Measurements from ENCODE around the gene NAGK.
A peak's percentile ranks its signal among the peaks of the same experiment; 100 is the strongest.
"Not testable (repeated sequence)": the region's sequence is repeated elsewhere in the genome, so short reads cannot be mapped to it uniquely, and the experiment has no call there.

The NAGK gene

DNA sequence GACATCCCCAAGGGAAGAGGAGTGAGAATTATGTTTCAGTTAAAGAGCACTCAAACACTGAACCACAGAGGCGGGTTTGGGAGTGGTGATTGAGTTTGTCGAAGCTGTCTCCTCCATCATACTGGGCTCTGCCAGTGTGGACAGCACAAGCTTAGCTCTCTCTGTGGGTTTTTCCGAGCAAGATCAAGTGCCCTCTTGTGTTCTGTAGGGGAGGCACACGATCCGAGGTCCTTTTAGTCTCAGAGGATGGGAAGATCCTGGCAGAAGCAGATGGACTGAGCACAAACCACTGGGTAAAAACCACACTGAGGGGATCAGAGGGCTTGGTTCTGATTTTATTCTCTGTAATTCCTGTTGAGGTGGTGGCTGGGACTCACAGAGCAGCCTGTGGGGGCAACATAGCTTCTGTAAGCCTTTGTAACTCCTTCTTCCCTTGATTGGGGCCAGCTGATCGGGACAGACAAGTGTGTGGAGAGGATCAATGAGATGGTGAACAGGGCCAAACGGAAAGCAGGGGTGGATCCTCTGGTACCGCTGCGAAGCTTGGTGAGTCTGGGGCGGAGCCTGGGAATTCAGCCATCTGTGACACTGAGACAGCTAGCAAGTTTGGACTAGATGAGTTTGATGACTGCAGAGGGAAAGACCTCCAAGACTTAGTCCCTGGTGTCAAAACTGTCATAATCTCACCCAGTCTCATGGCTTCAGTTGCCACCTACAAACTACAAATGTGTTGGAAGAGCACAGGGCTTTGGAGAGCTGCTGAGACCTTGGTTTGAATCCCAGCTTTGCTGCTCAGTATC is 2.0 kb downstream of the NAGK start:
- DNase-seq = no peak

DNA sequence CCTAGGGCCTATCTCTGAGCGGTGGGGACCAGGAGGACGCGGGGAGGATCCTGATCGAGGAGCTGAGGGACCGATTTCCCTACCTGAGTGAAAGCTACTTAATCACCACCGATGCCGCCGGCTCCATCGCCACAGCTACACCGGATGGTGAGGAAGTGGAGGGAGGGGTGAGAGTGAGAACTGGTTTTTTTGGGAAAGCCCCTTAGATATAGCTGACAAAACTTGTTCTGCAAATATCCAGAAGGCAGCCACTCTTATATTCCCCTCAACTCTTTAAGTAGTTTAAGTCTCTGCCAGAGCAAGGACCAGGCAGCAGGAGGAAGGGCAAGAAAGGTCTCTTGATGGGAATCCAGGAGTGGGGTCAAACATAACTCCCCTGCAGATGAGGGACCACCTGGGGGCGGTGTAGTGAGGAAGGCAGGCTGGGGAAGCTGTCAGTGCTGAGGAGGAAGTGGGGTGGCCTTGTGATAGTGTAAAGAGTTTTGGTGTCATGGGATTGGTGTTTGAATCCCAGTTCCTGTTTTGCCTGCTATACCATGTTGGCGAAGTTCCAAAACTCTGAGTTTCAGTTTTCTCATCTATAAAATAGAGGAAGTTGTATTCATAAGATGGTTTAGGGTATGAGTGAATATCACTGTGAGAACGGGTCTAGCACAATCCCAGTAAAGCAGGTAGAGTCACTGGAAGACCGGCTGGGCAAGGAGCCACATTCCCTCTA is 3.4 kb downstream of the NAGK start:
- peak; percentile 70 to 96 for DNase-seq

DNA sequence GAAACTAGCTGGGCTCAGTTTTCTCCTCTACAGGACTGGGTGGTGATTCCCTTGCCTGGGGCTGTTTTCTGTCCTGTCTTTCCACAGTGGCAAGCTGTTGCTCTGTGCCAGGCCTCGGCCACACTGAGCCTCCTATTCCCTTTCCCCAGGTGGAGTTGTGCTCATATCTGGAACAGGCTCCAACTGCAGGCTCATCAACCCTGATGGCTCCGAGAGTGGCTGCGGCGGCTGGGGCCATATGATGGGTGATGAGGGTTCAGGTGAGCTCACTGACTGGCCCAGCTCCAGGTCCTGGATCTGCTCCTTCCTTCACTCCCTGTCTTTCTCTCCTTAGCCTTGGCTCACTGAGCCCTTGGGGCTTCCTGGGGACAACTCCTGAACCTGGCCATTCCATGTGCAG is 4.0 kb downstream of the NAGK start:
- no peak for DNase-seq

DNA sequence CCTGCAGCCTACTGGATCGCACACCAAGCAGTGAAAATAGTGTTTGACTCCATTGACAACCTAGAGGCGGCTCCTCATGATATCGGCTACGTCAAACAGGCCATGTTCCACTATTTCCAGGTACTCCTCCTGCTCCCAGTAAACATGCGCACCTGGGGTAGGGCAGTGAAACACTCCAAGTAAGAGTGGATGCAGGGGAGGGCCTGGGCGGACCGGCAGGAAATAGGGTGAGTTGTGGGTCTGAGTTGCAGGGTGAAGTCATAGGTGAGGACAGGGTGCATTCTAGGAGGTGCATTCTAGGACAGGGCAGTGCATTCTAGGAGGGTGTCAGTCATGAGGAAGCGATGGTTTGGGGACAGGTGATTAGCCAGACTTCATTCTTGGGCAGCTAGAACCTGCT is 5.0 kb downstream of the NAGK start:
- DNase-seq = no peak

DNA sequence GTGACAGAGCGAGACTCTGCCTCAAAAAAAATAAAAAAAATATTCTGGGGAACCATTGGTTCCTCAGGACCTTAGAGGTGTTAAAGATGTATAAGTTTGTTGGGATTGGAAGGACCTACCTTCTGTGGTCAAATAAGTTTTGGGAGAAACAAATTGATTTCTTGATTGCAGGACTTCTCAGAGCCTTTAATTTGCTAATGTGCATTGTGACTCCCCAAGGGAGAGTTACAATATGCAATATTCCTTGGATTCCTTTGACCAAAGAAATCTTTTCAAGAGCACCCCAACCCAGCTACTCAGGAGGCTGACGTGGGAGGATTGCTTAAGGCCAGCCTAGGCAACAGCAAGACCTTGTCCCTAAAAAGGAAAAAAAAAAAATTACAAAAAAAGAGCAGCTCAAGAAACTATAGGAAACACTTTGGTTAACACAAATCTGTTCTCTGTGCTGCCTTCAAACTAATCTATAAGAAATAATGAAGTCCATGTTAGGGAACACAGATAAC is 6.5 kb downstream of the NAGK start:
- DNase-seq = no peak

DNA sequence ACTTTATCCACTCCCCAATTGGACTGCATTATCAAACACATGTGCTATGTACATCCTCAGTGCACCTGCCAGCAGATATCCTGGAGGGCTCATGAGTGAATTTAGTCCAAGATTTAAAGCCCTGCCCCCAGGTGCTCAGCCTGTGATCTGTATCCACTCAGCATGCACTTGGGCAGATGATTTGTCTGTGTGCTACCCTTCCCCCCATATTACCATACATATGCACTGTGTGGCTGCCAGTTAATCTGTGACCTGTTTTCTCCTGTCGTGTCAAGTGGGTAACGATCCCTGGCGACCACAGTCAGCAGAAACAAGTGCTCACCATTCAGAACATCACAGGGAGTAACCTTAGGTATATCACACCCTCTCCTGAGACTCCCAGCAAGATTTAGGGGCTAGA is 10.2 kb downstream of the NAGK start:
- DNase-seq = no peak

DNA sequence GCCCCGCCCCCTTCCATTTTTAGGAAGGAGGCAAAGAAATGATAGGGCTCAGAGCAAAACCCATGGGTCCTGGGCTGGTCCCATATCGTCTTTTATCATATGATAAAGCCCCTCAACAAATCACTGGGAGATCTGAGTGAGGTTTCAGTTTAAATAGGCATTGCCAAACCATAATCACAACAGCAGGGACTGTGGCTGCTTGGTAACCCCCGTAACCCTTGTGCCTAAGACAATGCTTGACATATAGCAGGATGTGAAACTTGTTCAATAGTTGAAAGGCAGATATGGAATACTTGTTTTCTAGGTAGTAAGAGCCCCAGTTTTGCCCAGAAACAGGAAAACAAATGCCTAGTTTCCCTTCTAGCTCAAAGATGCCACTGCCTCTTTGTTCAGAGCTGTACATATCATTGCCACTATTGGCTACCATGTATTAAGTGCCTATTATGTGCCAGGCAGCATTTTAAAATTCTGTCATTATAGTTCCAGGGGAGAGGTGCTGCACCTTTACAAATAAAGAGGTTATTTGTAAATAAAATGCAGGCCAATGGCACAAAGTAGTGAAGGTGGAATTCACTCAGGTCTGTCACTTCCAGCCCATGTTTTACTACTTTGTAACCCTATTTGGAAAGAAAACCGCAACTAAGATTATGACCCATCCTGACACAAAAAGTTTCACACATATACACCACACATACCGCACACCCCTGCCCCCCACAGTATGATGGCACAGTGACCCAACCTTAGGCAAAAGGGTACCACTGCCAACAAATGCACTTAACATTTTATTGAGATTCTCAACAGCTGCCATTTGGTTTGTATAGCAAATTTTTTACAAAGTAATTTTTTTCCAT is 14.2 kb downstream of the NAGK start:
- no peak for DNase-seq

DNA sequence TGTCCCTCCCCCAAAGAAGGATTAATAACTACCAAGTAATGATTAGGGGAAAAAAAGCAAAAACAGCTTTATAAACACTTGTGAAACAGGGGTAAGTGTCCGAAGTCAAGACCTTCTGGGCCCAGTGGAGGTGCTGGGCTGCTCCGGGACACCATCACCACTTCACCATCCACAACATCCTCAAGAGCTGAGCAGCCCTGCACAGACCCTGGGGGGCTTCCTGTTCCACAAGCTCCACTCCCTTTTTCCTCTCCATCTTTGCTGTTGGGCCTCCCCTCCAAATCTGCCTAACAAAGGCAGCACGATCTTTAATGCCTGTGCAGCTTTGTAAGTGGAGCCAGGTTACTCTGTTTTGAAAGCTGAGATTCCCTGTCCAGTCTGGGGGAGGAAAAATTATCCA is 14.8 kb downstream of the NAGK start:
- DNase-seq = not testable (repeated sequence)

DNA sequence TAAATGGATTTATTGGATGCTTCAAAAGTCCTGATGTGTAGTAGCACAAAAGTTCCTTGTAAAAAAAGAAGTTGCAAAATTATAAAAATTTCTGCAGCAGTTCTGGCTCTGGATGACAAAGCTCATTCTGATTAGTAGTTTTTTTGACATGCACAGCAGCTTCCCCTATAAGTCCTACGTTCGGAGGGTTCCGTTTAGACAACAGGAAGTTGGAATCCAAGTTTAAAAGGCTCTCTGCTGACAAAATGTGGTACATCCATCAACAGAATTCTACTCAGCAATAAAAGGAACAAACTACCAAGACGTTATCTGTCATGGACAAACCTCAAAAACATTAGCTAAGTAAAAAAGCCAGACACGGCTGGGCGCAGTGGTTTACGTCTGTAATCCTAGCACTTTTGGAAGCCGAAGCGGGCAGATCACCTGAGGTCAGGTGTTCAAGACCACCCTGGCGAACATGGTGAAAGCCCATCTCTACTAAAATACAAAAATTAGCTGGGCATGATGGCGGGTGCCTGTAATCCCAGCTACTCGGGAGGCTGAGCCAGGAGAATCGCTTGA is 15.4 kb downstream of the NAGK start:
- DNase-seq = not testable (repeated sequence)

DNA sequence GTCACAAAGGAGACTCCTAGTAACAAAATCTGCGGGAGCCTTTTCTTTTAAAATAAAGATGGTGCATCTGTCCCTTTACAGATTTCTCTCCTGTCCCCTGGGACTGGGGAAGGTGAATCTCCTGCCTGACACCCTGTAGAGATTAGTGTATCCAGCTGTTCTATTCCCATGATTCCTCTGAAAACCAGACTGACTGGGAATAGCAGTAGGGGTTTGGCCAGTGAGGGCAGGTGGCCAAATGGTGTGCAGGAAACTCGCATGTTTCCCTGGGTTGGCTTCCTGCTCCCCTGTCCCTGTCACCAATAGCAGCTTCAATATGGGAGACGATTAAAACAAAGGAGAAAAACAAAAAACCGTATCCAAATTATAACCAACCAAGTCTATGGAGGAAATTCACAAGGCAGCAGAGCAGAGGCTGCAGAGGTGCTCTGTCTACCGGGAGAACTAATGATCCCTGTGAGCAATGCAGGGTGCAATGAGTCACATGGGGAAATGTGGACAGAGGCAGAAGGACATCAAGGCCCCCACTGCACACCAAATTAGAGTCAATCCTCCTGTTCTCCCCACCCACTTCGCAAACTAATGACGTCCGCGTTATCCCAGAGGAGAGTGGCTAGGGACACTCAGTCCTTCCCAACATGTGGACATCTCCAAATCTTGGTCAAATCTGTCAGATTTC is 17.0 kb downstream of the NAGK start:
- DNase-seq = not testable (repeated sequence)

DNA sequence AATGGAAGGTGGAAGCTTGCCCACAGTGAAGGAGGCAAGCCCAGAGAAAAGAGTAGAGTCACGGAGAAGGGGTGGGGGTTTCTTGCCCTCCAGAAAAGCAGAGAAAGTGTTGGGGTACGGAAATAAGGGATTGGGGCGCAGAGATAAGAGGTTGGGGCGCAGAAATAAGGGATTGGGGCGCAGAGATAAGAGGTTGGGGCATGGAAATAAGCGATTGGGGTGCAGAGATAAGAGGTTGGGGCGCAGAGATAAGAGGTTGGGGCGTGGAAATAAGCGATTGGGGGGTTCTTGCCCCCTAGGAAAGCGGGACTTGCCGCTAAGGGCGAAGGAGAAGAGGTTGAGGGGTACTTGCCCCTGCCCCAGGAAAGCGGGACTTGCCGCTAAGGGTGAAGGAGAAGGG is 21.0 kb downstream of the NAGK start:
- not testable (repeated sequence) for DNase-seq

DNA sequence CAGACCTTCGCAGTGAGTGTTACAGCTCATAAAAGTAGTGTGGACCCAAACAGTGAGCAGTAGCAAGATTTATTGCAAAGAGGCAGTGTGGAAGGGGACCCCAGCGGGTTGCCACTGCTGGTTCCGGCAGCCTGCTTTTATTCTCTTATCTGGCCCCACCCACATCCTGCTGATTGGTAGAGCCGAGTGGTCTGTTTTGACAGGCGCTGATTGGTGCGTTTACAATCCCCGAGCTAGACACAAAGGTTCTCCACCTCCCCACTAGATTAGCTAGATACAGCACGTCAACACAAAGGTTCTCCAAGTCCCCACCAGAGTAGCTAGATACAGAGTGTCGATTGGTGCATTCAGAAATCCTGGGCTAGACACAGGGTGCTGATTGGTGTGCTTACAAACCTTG is 23.4 kb downstream of the NAGK start:
- DNase-seq = not testable (repeated sequence)

DNA sequence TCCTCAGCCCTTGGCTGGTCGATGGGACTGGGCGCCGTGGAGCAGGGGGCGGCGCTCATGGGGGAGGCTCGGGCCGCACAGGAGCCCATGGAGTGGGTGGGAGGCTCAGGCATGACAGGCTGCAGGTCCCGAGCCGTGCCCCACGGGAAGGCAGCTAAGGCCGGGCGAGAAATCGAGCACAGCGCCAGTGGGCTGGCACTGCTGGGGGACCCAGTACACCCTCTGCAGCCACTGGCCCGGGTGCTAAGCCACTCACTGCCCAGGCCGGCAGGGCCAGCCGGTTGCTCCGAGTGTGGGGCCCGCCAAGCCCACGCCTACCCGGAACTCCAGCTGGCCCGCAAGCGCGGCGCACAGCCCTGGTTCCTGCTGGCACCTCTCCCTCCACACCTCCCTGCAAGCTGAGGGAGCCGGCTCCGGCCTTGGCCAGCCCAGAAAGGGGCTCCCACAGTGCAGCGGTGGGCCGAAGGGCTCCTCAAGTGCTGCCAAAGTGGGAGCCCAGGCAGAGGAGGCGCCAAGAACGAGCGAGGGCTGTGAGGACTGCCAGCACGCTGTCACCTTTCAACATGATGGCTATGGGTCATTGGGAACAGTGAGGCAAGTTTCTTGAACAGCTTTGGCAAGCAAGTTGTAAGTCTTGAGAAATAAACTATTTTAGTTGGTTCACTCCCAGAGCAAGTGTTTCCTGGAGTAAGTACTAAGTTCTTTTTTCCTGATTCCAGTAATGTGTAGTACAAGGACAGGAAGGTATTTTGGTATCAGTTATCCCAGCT is 24.2 kb downstream of the NAGK start:
- not testable (repeated sequence) for DNase-seq

DNA sequence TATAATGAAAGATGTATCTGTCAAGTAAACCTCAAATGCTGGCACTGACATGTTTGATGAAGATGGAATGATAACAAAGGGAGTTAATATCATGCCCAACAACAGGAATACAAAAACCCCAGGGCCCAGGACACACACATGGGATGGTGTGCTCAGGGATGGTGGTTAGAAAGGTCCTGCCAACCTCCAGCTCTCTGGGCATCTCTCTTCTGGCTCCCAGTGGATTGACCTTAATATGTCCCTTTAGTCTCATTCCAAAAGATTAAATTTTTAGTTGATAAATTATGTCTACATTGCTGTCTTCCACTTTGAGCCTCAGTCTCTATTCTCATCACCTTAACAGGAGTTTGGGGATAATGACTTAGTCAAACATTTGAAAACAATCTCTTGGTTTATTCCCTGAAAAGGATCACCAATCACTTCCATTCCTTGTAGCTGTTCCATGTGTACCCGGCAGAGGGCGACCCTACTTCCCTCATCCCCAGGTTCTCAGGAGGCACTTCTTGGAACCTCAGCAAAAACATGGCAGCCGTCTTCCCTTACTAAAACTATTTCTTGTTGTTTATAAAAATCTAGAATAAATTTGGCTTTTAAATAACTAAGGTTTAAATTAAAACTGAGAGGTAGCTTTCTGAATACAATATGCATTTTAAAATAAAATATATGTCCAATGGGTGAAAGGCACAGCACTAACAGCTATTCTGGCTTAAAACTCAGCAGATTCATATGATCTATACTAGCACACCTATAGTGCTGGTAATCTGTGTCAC is 31.9 kb downstream of the NAGK start:
- DNase-seq = peak in 1 of 2 donors; percentile 25

DNA sequence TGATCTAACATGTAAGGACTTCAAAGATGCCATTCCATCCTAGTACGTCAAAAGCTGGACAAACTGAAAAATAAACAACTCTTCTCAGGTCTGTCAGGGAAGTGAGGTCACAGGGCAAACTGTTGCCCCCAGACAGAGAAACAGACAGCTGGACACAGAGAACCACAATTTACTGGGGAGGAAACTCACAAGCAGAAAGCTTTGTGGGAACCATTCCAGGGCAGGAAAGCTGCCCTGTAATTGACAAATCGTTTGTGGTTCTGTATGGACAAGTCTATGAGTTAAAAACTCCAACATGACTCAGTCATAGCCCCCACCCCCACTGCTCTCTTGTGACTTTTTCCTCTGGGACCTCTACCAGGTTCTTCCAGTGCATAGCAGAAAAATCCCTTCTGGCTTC is 33.2 kb downstream of the NAGK start:
- DNase-seq = no peak

DNA sequence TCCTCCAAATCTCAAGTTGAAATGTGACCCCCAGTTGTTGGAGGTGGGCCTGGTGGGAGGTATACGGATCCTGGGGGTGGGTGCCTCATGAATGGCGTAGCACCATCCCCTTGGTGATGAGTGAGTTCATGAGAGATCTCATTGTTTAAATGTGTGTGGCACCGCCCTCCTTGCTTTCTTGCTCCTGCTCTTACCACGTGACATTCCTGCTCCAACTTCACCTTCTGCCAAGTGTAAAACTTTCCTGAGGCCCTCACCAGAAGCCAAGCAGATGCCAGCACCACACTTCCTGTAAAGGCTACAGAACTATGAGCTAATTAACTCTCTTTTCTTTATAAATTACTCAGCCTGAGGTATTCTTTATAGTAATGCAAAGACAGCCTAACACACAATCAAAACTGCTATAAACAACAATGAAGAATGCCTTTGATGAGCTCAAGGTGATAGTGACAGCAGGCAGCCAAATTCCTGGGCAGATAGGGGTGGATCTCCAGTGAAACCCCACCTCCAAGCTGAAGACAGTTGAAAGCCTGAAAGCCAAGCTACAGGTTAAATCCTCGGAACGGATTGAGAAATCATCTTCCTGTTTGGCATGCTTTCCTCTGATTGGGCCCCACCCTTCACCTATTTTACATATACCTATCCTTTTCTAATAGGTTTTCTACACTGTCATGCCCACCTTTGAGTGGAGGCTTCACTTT is 34.7 kb downstream of the NAGK start:
- DNase-seq = no peak

DNA sequence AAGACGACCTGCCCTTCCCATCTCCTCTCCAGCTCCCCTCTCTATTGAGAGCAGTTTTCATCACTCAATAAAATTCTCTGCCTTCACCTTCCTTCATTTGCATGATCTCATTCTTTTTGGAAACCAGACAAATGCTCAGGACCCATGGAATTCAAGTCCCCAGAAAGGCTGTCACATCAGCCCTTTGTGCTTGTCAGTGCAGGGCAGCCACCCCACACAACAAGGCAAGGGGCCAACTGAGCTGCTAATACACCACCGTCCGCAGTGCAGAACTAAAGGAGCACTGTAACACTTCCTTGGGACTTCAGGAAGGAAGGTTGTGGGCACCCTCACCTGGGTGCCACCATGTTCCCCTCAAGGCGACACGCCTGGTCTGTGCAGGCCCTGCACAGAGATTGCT is 35.4 kb downstream of the NAGK start:
- DNase-seq = no peak

DNA sequence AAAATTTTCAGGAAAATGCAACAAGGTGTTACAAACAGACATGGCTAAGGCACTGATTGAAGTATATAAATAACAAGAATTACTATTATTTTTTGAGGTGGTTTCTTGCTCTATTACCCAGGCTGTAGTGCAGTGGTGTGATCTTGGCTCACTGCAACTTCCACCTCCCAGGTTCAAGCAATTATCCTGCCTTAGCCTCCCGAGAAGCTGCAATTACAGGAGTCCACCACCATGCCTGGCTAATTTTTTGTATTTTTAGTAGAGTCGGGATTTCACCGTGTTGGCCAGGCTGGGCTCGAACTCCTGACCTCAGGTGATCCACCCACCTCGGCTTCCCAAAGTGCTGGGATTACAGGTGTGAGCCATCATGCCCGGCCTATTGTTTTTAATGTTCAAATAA is 38.0 kb downstream of the NAGK start:
- DNase-seq = not testable (repeated sequence)

DNA sequence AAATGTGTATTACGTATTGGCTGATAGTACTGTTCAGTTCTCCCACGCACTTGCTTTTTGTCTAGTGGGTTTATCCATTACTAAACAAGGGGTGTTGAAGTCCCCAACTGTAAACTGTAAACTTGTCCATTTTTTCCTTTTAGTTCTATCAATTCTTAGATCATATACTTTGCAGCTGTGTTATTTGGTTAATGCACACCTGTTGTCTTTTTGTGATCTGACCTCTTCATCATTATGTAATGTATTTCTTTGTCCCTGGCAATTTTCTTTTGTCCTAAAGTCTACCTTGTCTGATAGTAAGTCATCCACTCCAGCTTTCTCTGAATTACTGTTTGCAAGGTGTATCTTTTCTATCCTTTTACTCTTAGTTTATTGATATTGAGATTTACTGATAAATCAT is 39.6 kb downstream of the NAGK start:
- DNase-seq = no peak

DNA sequence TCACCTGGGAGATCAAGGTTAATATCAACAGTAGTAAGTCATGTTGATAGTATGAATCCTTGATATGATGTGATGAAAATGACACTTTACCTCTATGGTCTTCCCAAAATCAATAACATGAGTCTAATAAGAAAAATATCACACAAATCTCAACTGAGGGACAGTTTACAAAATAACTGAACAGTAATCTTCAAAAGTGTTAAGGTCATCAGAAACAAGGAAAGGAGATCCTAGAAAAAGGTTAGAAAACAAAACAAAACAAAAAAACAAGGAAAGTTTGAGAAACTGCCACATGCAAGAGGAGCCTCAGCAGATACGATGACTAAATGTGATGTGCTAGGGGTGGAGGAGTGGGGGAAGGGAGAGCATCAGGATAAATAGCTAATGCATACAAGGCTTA is 45.4 kb downstream of the NAGK start:
- no peak for DNase-seq
